ENCODE measurements around the gene ITPR1.

The ITPR1 gene

DNA sequence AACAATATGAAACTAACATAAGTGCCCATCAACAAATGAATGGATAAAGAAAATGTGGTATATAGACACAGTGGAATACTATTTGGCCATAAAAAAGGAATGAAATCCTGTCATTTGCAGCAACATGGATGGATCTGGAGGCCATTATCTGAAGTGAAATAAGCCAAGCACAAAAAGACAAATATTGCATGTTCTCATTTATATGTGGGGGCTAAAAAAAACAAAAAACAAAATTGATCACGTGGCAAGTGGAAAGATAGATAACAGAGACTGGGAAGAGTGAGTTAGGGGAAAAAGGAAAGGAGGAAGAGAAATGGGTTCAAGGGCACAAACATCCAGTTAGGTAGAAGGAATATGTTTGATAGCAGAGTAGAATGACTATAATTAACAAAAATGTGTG is 330.2 kb downstream of the ITPR1 start:
- Histone ChIP-seq H3K27ac (no peak overlapping the region), H3K4me3 (no peak overlapping the region)
- TF ChIP-seq, protein P1, sequence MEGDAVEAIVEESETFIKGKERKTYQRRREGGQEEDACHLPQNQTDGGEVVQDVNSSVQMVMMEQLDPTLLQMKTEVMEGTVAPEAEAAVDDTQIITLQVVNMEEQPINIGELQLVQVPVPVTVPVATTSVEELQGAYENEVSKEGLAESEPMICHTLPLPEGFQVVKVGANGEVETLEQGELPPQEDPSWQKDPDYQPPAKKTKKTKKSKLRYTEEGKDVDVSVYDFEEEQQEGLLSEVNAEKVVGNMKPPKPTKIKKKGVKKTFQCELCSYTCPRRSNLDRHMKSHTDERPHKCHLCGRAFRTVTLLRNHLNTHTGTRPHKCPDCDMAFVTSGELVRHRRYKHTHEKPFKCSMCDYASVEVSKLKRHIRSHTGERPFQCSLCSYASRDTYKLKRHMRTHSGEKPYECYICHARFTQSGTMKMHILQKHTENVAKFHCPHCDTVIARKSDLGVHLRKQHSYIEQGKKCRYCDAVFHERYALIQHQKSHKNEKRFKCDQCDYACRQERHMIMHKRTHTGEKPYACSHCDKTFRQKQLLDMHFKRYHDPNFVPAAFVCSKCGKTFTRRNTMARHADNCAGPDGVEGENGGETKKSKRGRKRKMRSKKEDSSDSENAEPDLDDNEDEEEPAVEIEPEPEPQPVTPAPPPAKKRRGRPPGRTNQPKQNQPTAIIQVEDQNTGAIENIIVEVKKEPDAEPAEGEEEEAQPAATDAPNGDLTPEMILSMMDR (IDR thresholded peaks at IDR 0.05): no peak
- no peak for DNase-seq (ENCODE audit: low spot score)

DNA sequence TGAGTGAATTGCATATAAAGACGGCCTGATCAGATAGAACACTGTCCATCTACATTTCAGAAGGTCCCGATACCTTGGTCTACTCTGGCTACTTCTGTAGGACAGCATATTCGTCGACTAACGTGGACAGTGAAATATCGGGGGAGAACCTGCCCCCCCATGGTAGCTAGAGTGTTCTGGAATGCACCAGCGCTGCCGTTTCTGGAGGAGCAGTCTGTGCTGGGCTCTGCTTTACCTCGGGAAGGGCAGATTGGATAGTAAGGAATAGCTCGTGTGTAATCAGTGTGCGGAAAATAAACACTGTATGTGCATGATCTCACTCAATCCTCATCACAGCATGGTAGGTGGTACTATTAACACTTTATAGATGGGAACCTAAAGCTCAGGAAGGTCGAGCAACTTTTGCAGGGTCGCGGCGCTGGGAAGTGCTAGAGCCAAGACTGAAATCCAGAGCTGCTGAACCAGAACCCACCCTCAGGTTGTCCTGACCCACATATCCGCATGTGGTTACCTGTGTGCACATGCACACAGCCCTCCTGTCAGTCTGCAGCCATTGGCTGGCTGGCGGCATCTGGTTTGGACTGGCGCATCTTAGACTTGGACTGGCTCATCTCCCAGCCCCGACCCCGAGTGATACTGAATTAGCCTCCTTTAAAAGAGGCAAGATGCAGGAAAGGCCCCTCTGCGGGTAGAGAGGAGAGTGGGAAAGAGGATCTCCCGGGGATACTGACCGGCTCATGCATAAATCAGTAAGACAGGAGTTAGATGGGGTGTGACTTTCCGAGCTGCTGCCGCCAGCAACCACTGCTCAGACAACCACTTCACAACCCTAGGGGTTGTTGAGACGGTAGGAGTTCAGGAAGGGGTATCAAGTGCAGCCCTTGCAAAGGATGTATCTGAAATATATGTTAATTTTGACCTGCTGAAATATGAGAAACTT is 331.1 kb downstream of the ITPR1 start:
- DNase-seq (ENCODE audit: low spot score): no peak
- Histone ChIP-seq H3K4me3 (no peak overlapping the region), H3K27ac (peak overlapping the region; percentile 80 to 92)
- TF ChIP-seq, protein P1 (IDR thresholded peaks at IDR 0.05): no peak

DNA sequence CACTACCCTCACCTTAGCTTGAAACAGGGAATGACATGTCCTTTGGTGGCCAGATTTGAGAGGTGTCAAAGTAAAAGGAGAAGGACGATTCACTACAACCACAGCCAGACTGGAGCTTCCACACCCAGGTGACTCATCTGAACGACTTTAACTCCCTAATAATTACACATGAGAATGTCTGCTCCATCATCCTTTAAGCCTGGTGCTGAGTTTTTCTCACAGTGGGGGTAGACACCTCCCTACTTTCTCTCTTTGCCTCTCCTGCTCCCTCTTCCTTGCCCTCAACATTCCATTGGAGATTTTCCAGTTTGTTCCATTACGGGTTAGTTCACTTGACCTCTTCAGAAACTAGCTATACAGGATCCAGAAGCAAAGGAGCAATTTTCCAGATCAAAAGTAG is 331.8 kb downstream of the ITPR1 start:
- no peak for DNase-seq (ENCODE audit: low spot score)
- Histone ChIP-seq H3K4me3 (no peak overlapping the region), H3K27ac (peak overlapping the region; percentile 80 to 92)
- TF ChIP-seq, protein P1 (IDR thresholded peaks at IDR 0.05): no peak

DNA sequence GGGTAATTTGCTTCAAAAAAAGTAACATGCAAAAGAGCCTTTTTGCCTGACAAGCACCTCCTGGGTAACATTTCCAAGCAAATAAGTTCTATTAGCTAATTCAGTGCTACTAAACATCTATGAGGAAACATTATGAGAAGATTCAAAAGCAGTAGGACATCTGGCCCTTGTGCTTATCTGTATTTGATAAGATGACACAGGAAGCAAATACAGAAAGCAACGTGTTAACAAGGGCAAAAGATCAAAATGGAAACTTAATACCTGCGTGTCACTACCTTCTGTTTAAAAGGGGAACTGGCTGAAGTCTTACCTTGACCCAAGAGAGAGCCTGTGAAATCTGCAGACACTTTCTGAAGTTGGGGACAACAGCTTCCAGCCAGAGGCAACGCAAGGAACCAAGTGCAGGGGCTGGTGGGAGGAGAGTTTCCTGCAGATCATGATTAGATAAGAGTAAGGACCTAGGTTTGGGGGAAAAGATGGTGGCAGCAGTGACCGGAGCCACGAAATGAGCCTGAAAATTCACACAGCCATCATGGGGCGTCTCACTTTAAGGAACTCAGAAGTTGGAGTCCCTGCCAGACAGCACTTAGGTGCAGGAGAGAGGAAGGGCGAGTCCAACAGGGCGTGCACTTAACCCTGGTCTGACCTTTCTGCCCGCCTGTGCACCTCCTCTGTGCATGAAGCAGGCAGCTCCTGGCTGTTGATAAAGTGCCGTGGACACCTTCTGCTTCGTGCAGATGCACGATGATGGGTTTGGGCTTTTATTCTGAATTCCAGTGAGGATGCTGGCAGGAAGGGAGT is 332.5 kb downstream of the ITPR1 start:
- TF ChIP-seq, protein P1 (IDR thresholded peaks at IDR 0.05): no peak
- DNase-seq (ENCODE audit: low spot score): no peak
- H3K4me3 ChIP-seq: peak overlapping the region; percentile 33
- H3K27ac ChIP-seq: peak overlapping the region; percentile 80 to 92

DNA sequence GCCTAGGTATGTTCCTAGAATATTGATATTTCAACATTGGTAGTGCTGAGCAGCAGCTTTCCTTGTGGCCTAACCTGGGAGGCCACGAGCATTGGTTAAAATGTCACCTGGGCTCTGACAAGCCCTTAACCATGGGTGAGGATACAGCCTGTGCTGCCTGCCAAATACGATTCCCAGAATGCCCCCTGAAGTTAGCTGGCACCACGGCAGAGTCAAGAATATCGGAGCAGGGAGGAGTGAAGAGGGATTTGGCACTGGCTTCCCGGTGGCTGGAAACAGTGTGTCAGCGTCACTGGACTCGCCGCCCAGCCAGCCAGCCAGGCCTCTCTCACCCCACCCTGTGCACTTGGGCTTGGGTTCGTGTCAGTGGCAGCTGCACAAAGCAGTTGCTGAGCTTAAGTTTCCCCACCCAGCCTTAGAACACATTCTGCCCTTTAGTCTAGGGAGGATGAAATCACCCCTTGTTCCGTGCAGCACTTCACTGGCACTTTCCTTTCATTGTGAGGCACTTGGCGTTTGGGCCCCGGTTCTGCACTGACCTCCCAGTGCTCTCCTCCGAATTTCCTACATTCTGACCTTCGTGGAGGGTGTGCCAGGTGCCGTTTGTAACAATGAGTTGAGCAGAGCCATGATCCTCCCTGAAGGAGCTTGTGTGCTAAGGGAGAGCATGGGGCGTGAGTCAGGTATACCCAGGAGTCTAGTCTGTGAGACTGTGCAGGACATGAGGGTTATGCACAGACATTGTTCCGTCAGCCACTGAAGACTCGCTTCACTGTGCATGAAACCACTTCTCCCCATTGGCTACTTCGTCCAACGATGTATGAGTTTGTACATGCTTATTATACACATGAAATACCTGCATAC is 333.3 kb downstream of the ITPR1 start:
- peak; percentile 95 for DNase-seq (ENCODE audit: low spot score)
- TF ChIP-seq, protein P1 (IDR thresholded peaks at IDR 0.05): no peak
- Histone ChIP-seq H3K4me3 (peak overlapping the region; percentile 33), H3K27ac (peak overlapping the region; percentile 80 to 92)

DNA sequence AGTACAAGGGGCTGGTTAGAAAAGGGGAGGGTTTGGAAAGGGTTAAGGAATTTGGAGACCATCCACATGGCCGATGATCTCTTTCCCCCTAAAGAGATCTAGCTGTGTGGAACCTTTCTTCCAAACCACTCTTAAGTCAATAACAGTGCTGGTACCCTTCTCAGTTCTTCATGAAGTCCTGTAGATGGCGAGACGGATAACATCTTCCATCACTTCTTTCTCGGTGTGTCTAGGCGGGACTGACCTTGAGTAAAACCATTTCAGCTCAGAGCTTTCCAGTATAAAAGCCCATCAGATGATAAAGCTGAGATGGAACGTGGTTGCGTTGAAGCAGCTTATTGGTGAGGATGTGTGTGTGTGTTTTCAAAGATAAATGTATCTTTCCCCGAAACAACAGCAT is 334.6 kb downstream of the ITPR1 start:
- DNase-seq (ENCODE audit: low spot score): no peak
- Histone ChIP-seq H3K27ac (peak overlapping the region; percentile 80 to 92), H3K4me3 (no peak overlapping the region)
- TF ChIP-seq, protein P1 (IDR thresholded peaks at IDR 0.05): no peak
